GM12864 (cell line): ENCODE results near the gene DOC2A.

Experiments
- DNase-seq: peaks from one replicate; pipeline ENCODE4 v3.0.0-alpha.2; 2011; ENCODE audit warnings: low read depth
- H3K4me3 ChIP-seq: 2 replicates; pipeline ENCODE4 v1.5.1; 2011; ENCODE audit warnings: mild to moderate bottlenecking, low read depth, low read length, control low read depth
- CTCF ChIP-seq: IDR thresholded peaks from 2 replicates; pipeline ENCODE4 v1.5.1; 2011; ENCODE audit warnings: low read depth, mild to moderate bottlenecking, moderate library complexity, low read length, control low read depth, inconsistent platforms; ENCODE audit errors: missing control alignments

DOC2A gene

GRCh38 chr16:29986231-29986630 is 24.6 kb downstream of the DOC2A start:
- no peak for DNase-seq
- no peak overlapping the region for H3K4me3 ChIP-seq
- TF ChIP-seq CTCF = no peak

- no peak for TF ChIP-seq CTCF
- no peak overlapping the region for H3K4me3 ChIP-seq
- no peak for DNase-seq
Measured at GRCh38 chr16:29985271-29985811, 25.5 kb downstream of the DOC2A start.

GRCh38 chr16:29984764-29985147 is 26.1 kb downstream of the DOC2A start:
- no peak overlapping the region for H3K4me3 ChIP-seq
- no peak for DNase-seq
- no peak for TF ChIP-seq CTCF

GRCh38 chr16:29984137-29984763 is 26.6 kb downstream of the DOC2A start:
- DNase-seq = no peak

GRCh38 chr16:29983420-29984136 is 27.2 kb downstream of the DOC2A start:
- no peak for DNase-seq
- no peak for TF ChIP-seq CTCF
- H3K4me3 ChIP-seq = no peak overlapping the region

More at GRCh38 chr16:29984137-29984763, 26.6 kb downstream of the DOC2A start:
- no peak for TF ChIP-seq CTCF
- H3K4me3 ChIP-seq = no peak overlapping the region

- DNase-seq = no peak
- TF ChIP-seq CTCF = no peak
- H3K4me3 ChIP-seq = no peak overlapping the region
Measured at GRCh38 chr16:29982560-29983419, 28.0 kb downstream of the DOC2A start.
